T-helper 1 cell treated with Interleukin-12 subunit alpha and Interleukin-12 subunit beta and Interleukin-4 antibody, amounts not matched to agents 30 μg/mL and 1 μg/mL, for 36 hours (primary cell): ENCODE measurements around the gene PEX14.
A peak's percentile ranks its signal among the peaks of the same experiment; 100 is the strongest.
"Not testable (repeated sequence)": the region's sequence is repeated elsewhere in the genome, so short reads cannot be mapped to it uniquely, and the experiment has no call there.

Experiments
- H3K27ac Mint-ChIP-seq: one replicate; pipeline ENCODE4 v1.8.0; 2021; ENCODE audit warnings: mild to moderate bottlenecking, mixed read lengths
- H3K27me3 Mint-ChIP-seq: one replicate; pipeline ENCODE4 v1.8.0; 2021; ENCODE audit warnings: low read depth, mixed read lengths
- H3K36me3 Mint-ChIP-seq: one replicate; pipeline ENCODE4 v1.8.0; 2021; ENCODE audit warnings: low read depth, mixed read lengths
- H3K4me1 Mint-ChIP-seq: one replicate; pipeline ENCODE4 v1.8.0; 2021; ENCODE audit warnings: low read depth, mixed read lengths
- H3K4me3 Mint-ChIP-seq: one replicate; pipeline ENCODE4 v1.8.0; 2021; ENCODE audit warnings: mild to moderate bottlenecking, moderate library complexity, mixed read lengths
- H3K9me3 Mint-ChIP-seq: one replicate; pipeline ENCODE4 v1.8.0; 2021; ENCODE audit warnings: mixed read lengths

Gene PEX14

GRCh38 chr1:10495952-10496351 lies 21.2 kb downstream of the PEX14 start:
- Mint-ChIP-seq H3K36me3 (peaks cover 2% of the 10 kb centered on the region), H3K4me1 (peaks cover 39% of the 10 kb centered on the region), H3K27me3 (no peaks in the 10 kb centered on the region), H3K27ac (peak overlapping the region; percentile 91), H3K4me3 (peak overlapping the region; percentile 82), H3K9me3 (no peaks in the 10 kb centered on the region)

GRCh38 chr1:10497109-10497508 lies 22.4 kb downstream of the PEX14 start:
- Mint-ChIP-seq H3K4me1 (peaks cover 44% of the 10 kb centered on the region), H3K36me3 (peaks cover 2% of the 10 kb centered on the region), H3K4me3 (no peak overlapping the region), H3K9me3 (no peaks in the 10 kb centered on the region), H3K27me3 (no peaks in the 10 kb centered on the region), H3K27ac (no peak overlapping the region)

- Mint-ChIP-seq H3K4me1 (peaks cover 44% of the 10 kb centered on the region), H3K36me3 (peaks cover 2% of the 10 kb centered on the region), H3K4me3 (peak overlapping the region; percentile 33), H3K9me3 (no peaks in the 10 kb centered on the region), H3K27ac (peak overlapping the region; percentile 78), H3K27me3 (no peaks in the 10 kb centered on the region)
Measured at GRCh38 chr1:10498231-10498630, 23.5 kb downstream of the PEX14 start.

- peaks cover 3% of the 10 kb centered on the region for H3K36me3 Mint-ChIP-seq
- no peaks in the 10 kb centered on the region for H3K27me3 Mint-ChIP-seq
- H3K4me3 Mint-ChIP-seq = no peak overlapping the region
- H3K9me3 Mint-ChIP-seq = no peaks in the 10 kb centered on the region
- peak overlapping the region; percentile 56 for H3K27ac Mint-ChIP-seq
- peaks cover 25% of the 10 kb centered on the region for H3K4me1 Mint-ChIP-seq
Measured at GRCh38 chr1:10502206-10502605, 27.5 kb downstream of the PEX14 start.

- H3K9me3 Mint-ChIP-seq = no peaks in the 10 kb centered on the region
- H3K4me3 Mint-ChIP-seq = no peak overlapping the region
- H3K27me3 Mint-ChIP-seq = no peaks in the 10 kb centered on the region
- no peak overlapping the region for H3K27ac Mint-ChIP-seq
- H3K4me1 Mint-ChIP-seq = peaks cover 28% of the 10 kb centered on the region
- H3K36me3 Mint-ChIP-seq = peaks cover 4% of the 10 kb centered on the region
Measured at GRCh38 chr1:10504249-10504648, 29.5 kb downstream of the PEX14 start.

- H3K27me3 Mint-ChIP-seq, H3K4me3 Mint-ChIP-seq, H3K27ac Mint-ChIP-seq, H3K36me3 Mint-ChIP-seq, H3K9me3 Mint-ChIP-seq: not testable (repeated sequence)
- peaks cover 40% of the 10 kb centered on the region for H3K4me1 Mint-ChIP-seq
Measured at GRCh38 chr1:10506046-10506676, 31.4 kb downstream of the PEX14 start.

DNA sequence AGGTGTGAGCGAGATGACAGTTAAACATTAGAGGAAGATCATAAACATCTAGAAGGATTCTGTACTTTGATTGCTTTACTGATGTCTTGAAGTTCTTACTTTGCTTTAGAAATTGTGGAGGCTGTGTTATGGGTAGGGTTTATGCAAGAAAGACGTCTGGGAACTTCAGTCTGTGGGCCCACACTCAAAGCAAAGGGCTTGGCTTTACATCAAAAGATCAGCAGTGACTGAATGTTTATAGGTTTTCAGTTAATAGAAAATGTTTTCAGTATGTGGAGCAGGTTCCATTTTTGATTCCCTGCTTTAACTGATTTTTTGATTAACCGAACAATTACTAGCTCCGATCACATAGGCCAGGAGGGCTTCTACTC lies 31.9 kb downstream of the PEX14 start:
- H3K9me3 Mint-ChIP-seq = no peaks in the 10 kb centered on the region
- no peak overlapping the region for H3K4me3 Mint-ChIP-seq
- H3K27ac Mint-ChIP-seq = no peak overlapping the region
- H3K27me3 Mint-ChIP-seq = no peaks in the 10 kb centered on the region
- H3K36me3 Mint-ChIP-seq = peaks cover 6% of the 10 kb centered on the region
- peaks cover 44% of the 10 kb centered on the region for H3K4me1 Mint-ChIP-seq

GRCh38 chr1:10507111-10507879 lies 32.5 kb downstream of the PEX14 start:
- no peaks in the 10 kb centered on the region for H3K9me3 Mint-ChIP-seq
- H3K27ac Mint-ChIP-seq = no peak overlapping the region
- H3K4me1 Mint-ChIP-seq = peaks cover 42% of the 10 kb centered on the region
- H3K27me3 Mint-ChIP-seq = no peaks in the 10 kb centered on the region
- no peak overlapping the region for H3K4me3 Mint-ChIP-seq
- H3K36me3 Mint-ChIP-seq = peaks cover 6% of the 10 kb centered on the region

- H3K9me3 Mint-ChIP-seq = no peaks in the 10 kb centered on the region
- peaks cover 6% of the 10 kb centered on the region for H3K36me3 Mint-ChIP-seq
- no peak overlapping the region for H3K27ac Mint-ChIP-seq
- H3K4me3 Mint-ChIP-seq = no peak overlapping the region
- no peaks in the 10 kb centered on the region for H3K27me3 Mint-ChIP-seq
- peaks cover 49% of the 10 kb centered on the region for H3K4me1 Mint-ChIP-seq
Measured at GRCh38 chr1:10508511-10508951, 33.8 kb downstream of the PEX14 start.

- peak overlapping the region; percentile 71 for H3K4me3 Mint-ChIP-seq
- H3K9me3 Mint-ChIP-seq = no peaks in the 10 kb centered on the region
- H3K36me3 Mint-ChIP-seq = peaks cover 4% of the 10 kb centered on the region
- peak overlapping the region; percentile 93 for H3K27ac Mint-ChIP-seq
- peaks cover 59% of the 10 kb centered on the region for H3K4me1 Mint-ChIP-seq
- H3K27me3 Mint-ChIP-seq = no peaks in the 10 kb centered on the region
Measured at GRCh38 chr1:10509809-10510509, 35.2 kb downstream of the PEX14 start.

DNA sequence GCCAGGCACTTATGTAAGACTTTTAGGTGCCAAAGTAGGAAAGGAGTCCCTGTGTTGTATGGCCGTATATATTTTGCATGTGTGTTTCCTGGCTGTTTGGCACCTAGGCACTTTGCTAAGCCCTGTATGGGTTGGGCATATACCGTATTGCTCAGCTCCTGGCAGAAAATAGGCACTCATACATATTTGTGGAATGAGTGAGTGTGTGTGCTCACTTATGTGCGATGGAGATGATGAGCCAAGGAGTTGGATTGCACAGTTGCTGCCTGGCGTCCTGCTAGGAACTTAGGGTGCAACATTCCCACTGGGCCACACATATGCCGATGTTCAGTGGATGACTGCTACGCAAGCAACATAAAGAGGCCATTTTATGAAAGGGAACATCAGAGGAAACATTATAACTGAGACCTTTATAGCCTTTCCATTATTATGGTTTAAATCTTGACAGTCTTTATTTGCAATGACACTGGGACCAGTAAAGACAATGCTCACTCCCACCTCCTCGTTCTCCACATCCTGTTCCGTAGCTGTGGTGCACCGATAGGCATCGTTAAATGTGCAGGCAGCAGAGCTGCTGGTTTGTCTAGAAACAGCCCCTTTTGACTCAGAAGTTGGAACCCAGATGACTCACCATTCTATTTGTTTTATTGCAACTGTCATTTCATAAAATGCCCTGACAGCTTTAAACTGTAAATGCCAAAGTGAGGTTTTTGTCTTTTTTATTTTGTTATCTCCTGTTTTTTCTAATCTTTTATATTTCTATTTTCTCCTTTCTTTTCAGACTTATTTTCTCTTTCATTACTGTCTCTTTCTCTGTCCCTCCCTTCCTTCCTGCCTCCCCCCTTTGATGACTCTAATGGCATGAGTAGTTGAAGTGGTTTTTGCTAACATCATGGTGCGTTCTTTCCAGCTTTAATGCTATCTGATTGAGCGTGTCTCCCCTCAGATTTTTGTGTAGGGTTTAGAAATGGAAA lies 36.1 kb downstream of the PEX14 start:
- peak overlapping the region; percentile 93 for H3K27ac Mint-ChIP-seq
- H3K9me3 Mint-ChIP-seq = no peaks in the 10 kb centered on the region
- H3K4me1 Mint-ChIP-seq = peaks cover 63% of the 10 kb centered on the region
- peak overlapping the region; percentile 71 for H3K4me3 Mint-ChIP-seq
- no peaks in the 10 kb centered on the region for H3K27me3 Mint-ChIP-seq
- H3K36me3 Mint-ChIP-seq = peaks cover 4% of the 10 kb centered on the region

GRCh38 chr1:10511494-10511885 lies 36.7 kb downstream of the PEX14 start:
- peak overlapping the region; percentile 71 for H3K4me3 Mint-ChIP-seq
- peak overlapping the region; percentile 93 for H3K27ac Mint-ChIP-seq
- H3K36me3 Mint-ChIP-seq = peaks cover 4% of the 10 kb centered on the region
- H3K4me1 Mint-ChIP-seq = peaks cover 67% of the 10 kb centered on the region
- no peaks in the 10 kb centered on the region for H3K27me3 Mint-ChIP-seq
- H3K9me3 Mint-ChIP-seq = no peaks in the 10 kb centered on the region

- Mint-ChIP-seq H3K4me3 (no peak overlapping the region), H3K4me1 (peaks cover 65% of the 10 kb centered on the region), H3K27me3 (no peaks in the 10 kb centered on the region), H3K36me3 (peaks cover 2% of the 10 kb centered on the region), H3K9me3 (no peaks in the 10 kb centered on the region), H3K27ac (peak overlapping the region; percentile 17)
Measured at GRCh38 chr1:10513199-10513598, 38.4 kb downstream of the PEX14 start.
